Caco-2 (cell line): ENCODE results near the gene AP3S1. TPM values are rescaled to one million over a fixed set of nuclear protein-coding genes. Genes with fewer than 3 reads are reported as not detected.

Experiments
- BruUV-seq: library from RNA; stranded (reverse); fragments of 400-500 nt; replicated peaks from 2 replicates; lab custom pipeline; 2021; lab: Mats Ljungman, UMichigan
- CTCF ChIA-PET: fragments of 300-600 bp; sonication (Branson Sonifier 250); formaldehyde crosslinking; loops from one replicate; lab custom pipeline; 2022; ENCODE audit warnings: antibody characterized with exemption; lab: Charles Lee
- POLR2A ChIA-PET: fragments of 300-600 bp; sonication (Branson Sonifier 250); formaldehyde crosslinking; loops from one replicate; lab custom pipeline; 2022; ENCODE audit warnings: antibody characterized with exemption; lab: Charles Lee
- DNase-seq, 2 experiments: peaks; one replicate each; pipeline versions ENCODE4 v3.0.0 to v3.0.0-alpha.2; 2020 to 2022
- H3K27me3 ChIP-seq: replicated peaks from 2 replicates; pipeline ENCODE4 v1.6.0; 2011; ENCODE audit warnings: low read length; ENCODE audit not compliant: control insufficient read depth, insufficient read depth
- H3K36me3 ChIP-seq: 2 replicates; pipeline ENCODE4 v1.5.1; 2011; ENCODE audit warnings: low read length; ENCODE audit not compliant: control insufficient read depth, insufficient read depth
- H3K4me1 ChIP-seq: fragments of 250-450 bp; sonication (Bioruptor Pico); 2 replicates; pipeline ENCODE4 v1.5.1; 2020; ENCODE audit warnings: mild to moderate bottlenecking
- H3K4me3 ChIP-seq: 2 replicates; pipeline ENCODE4 v1.5.1; 2011; ENCODE audit warnings: low read depth, mild to moderate bottlenecking, control low read depth, low read length
- H3K9me3 ChIP-seq: fragments of 250-450 bp; sonication (Bioruptor Pico); 2 replicates; pipeline ENCODE4 v1.5.1; 2020; ENCODE audit warnings: mild to moderate bottlenecking, moderate library complexity
- H3K27ac Mint-ChIP-seq: one replicate; pipeline ENCODE4 v1.8.0; 2022; ENCODE audit warnings: mixed read lengths; ENCODE audit not compliant: unreplicated experiment
- H3K27me3 Mint-ChIP-seq: one replicate; pipeline ENCODE4 v1.8.0; 2022; ENCODE audit warnings: mixed read lengths; ENCODE audit not compliant: insufficient read depth, unreplicated experiment
- H3K36me3 Mint-ChIP-seq: one replicate; pipeline ENCODE4 v1.8.0; 2022; ENCODE audit warnings: mild to moderate bottlenecking, mixed read lengths; ENCODE audit not compliant: insufficient read depth, unreplicated experiment
- H3K4me1 Mint-ChIP-seq: one replicate; pipeline ENCODE4 v1.8.0; 2022; ENCODE audit warnings: low read depth, mixed read lengths; ENCODE audit not compliant: unreplicated experiment
- H3K4me3 Mint-ChIP-seq: one replicate; pipeline ENCODE4 v1.8.0; 2022; ENCODE audit warnings: mild to moderate bottlenecking, moderate library complexity, mixed read lengths; ENCODE audit not compliant: unreplicated experiment
- H3K9me3 Mint-ChIP-seq: one replicate; pipeline ENCODE4 v1.8.0; 2022; ENCODE audit warnings: mixed read lengths; ENCODE audit not compliant: unreplicated experiment
- CTCF ChIP-seq, 2 experiments: fragments of 200-600 bp in 1 of 2; IDR thresholded peaks; 1 replicate in 1 of 2; 2 replicates in 1 of 2; pipeline versions ENCODE4 v1.5.1 to v1.8.0; 2011 to 2022; ENCODE audit warnings: antibody characterized with exemption in 1 of 2, control low read depth in 1 of 2, inconsistent platforms in 1 of 2, low read depth in 1 of 2, low read length in 1 of 2, mild to moderate bottlenecking in 1 of 2, moderate library complexity in 1 of 2; ENCODE audit not compliant: insufficient read depth in 1 of 2, severe bottlenecking in 1 of 2, unreplicated experiment in 1 of 2
- intact Hi-C: fragments of 100-400 bp; cut with micrococcal nuclease; formaldehyde crosslinking; loops from one replicate; pipeline ENCODE4 v1.10.0; 2022; ENCODE audit not compliant: unreplicated experiment
- total RNA-seq: library from RNA; stranded (reverse); gene quantifications from 2 replicates; pipeline ENCODE4 v1.2.3, GENCODE V29; 2022

Gene AP3S1
- total RNA-seq, 1 experiment from 2014 or later, result 104 TPM

GRCh38 chr5:115888027-115888426, 46.3 kb downstream of the AP3S1 start:
- Mint-ChIP-seq H3K4me1 (no peaks in the 10 kb centered on the region), H3K36me3 (peaks cover 16% of the 10 kb centered on the region), H3K27me3 (no peaks in the 10 kb centered on the region), H3K4me3 (no peak overlapping the region), H3K9me3 (no peaks in the 10 kb centered on the region), H3K27ac (no peak overlapping the region)
- Histone ChIP-seq H3K27me3 (no peaks in the 10 kb centered on the region), H3K9me3 (no peaks in the 10 kb centered on the region), H3K36me3 (no peaks in the 10 kb centered on the region), H3K4me3 (no peak overlapping the region), H3K4me1 (no peaks in the 10 kb centered on the region; the same call in 1 of the 2 replicates)
- BruUV-seq, result no TSS peak
- DNase-seq, result no peak
- ChIA-PET CTCF (no interaction called here), POLR2A (interaction anchor here (0.8 kb wide), 1 partner anchor 48 kb away, joined by 3 read pairs; no protein-coding TSS in a partner anchor)
- intact Hi-C loops, result loop anchor here (2.0 kb wide), 1 partner anchor 181 kb away; no protein-coding TSS in a partner anchor
- peak in 1 of 2 experiments; percentile 14 for TF ChIP-seq CTCF (IDR thresholded peaks at IDR 0.05; ENCODE audit: insufficient read depth in 1 of 2, low read depth in 1 of 2, low read length in 1 of 2, severe bottlenecking in 1 of 2, unreplicated experiment in 1 of 2)

- intact Hi-C loops, result no loop called here
Observed at GRCh38 chr5:115892021-115892420, 50.3 kb downstream of the AP3S1 start.

GRCh38 chr5:115894342-115894741, 52.6 kb downstream of the AP3S1 start:
- intact Hi-C loops, result no loop called here
- DNase-seq, result no peak
- H3K27me3 Mint-ChIP-seq, result no peaks in the 10 kb centered on the region
- H3K27me3 ChIP-seq, result no peaks in the 10 kb centered on the region
- no TSS peak for BruUV-seq
- H3K4me3 ChIP-seq, result no peak overlapping the region
- H3K9me3 Mint-ChIP-seq, result no peaks in the 10 kb centered on the region
- peaks cover 11% of the 10 kb centered on the region for H3K36me3 Mint-ChIP-seq
- H3K4me1 ChIP-seq, result no peaks in the 10 kb centered on the region
- H3K9me3 ChIP-seq, result no peaks in the 10 kb centered on the region
- POLR2A ChIA-PET, result interaction anchor here (0.6 to 0.7 kb wide), 2 partner anchors 163 to 398 kb away, joined by 3 to 4 read pairs; no protein-coding TSS in a partner anchor
- CTCF ChIA-PET, result no interaction called here
- no peaks in the 10 kb centered on the region for H3K36me3 ChIP-seq
- H3K4me1 Mint-ChIP-seq, result no peaks in the 10 kb centered on the region
- TF ChIP-seq CTCF (IDR thresholded peaks at IDR 0.05; ENCODE audit: insufficient read depth in 1 of 2, low read depth in 1 of 2, low read length in 1 of 2, severe bottlenecking in 1 of 2, unreplicated experiment in 1 of 2), result no peak
- no peak overlapping the region for H3K27ac Mint-ChIP-seq
- no peak overlapping the region for H3K4me3 Mint-ChIP-seq

More at GRCh38 chr5:115892021-115892420, 50.3 kb downstream of the AP3S1 start:
- ChIA-PET POLR2A (no interaction called here), CTCF (no interaction called here)
- Mint-ChIP-seq H3K36me3 (peaks cover 11% of the 10 kb centered on the region), H3K4me3 (no peak overlapping the region), H3K27me3 (no peaks in the 10 kb centered on the region), H3K9me3 (no peaks in the 10 kb centered on the region), H3K4me1 (no peaks in the 10 kb centered on the region), H3K27ac (no peak overlapping the region)
- no peak for DNase-seq
- Histone ChIP-seq H3K36me3 (no peaks in the 10 kb centered on the region), H3K9me3 (no peaks in the 10 kb centered on the region), H3K27me3 (no peaks in the 10 kb centered on the region), H3K4me1 (no peaks in the 10 kb centered on the region), H3K4me3 (no peak overlapping the region)
- no TSS peak for BruUV-seq
- no peak for TF ChIP-seq CTCF (IDR thresholded peaks at IDR 0.05; ENCODE audit: insufficient read depth in 1 of 2, low read depth in 1 of 2, low read length in 1 of 2, severe bottlenecking in 1 of 2, unreplicated experiment in 1 of 2)
